H1 (cell line): ENCODE measurements around the gene GDE1.

Experiments
- EP300 ChIP-seq, 2 experiments: IDR thresholded peaks; 1 replicate in 1 of 2; 2 replicates in 1 of 2; pipeline ENCODE4 v1.6.1; 2011 to 2012; ENCODE audit warnings: low read depth in 2 of 2, low read length in 2 of 2, mild to moderate bottlenecking in 2 of 2, borderline replicate concordance in 1 of 2, inconsistent platforms in 1 of 2, moderate library complexity in 1 of 2
- EZH2 ChIP-seq: fragments of 200-600 bp; sonication (generic); IDR thresholded peaks from 2 replicates; pipeline ENCODE4 v1.7.1; 2012; ENCODE audit warnings: low read depth, mild to moderate bottlenecking, moderate library complexity, low read length, inconsistent platforms; ENCODE audit not compliant: severe bottlenecking
- MAX ChIP-seq: IDR thresholded peaks from 2 replicates; pipeline ENCODE4 v1.6.1; 2012; ENCODE audit warnings: inconsistent platforms
- NRF1 ChIP-seq: IDR thresholded peaks from 2 replicates; pipeline ENCODE4 v1.6.1; 2011; ENCODE audit warnings: mild to moderate bottlenecking, low read depth, low read length, improper control_type of control experiment
- POLR2A ChIP-seq, 2 experiments: IDR thresholded peaks; 1 replicate in 1 of 2; 2 replicates in 1 of 2; pipeline ENCODE4 v1.6.1; 2011; ENCODE audit warnings: low read depth in 2 of 2, low read length in 2 of 2, mild to moderate bottlenecking in 2 of 2; ENCODE audit errors: control extremely low read depth in 1 of 2
- POLR2AphosphoS5 ChIP-seq: IDR thresholded peaks from 2 replicates; pipeline ENCODE4 v1.6.1; 2011; ENCODE audit warnings: low read depth, low read length
- YY1 ChIP-seq: IDR thresholded peaks from 2 replicates; pipeline ENCODE4 v1.6.1; 2011; ENCODE audit warnings: low read depth, mild to moderate bottlenecking, low read length

- TF ChIP-seq POLR2AphosphoS5 (no peak), EP300 (IDR thresholded peaks at IDR 0.05; ENCODE audit: borderline replicate concordance in 1 of 2, low read depth in 2 of 2, low read length in 2 of 2) (no peak), EZH2 (no peak), YY1 (no peak), MAX (no peak), POLR2A (IDR thresholded peaks at IDR 0.05; ENCODE audit: control extremely low read depth in 1 of 2, low read depth in 2 of 2, low read length in 2 of 2) (no peak), NRF1 (no peak)
These were observed 1.3 kb upstream of the GDE1 start for GRCh38 chr16:19523184-19523558.
